Aorta (tissue), 5 donors: ENCODE data around the gene SERINC3. TPM values are rescaled to one million over a fixed set of nuclear protein-coding genes. Genes with fewer than 3 reads are reported as not detected.
A peak's percentile ranks its signal among the peaks of the same experiment; 100 is the strongest.

Source experiments
- ATAC-seq: fragments of 200-7000 bp; cut with Tn5 transposase; one replicate; pipeline ENCODE4 v1.9.1; 2022; ENCODE audit warnings: moderate library complexity; ENCODE audit not compliant: low FRiP score
- DNase-seq, 2 donors: peaks; one replicate each; pipeline ENCODE4 v3.0.0-alpha.2; 2020
- H3K27ac ChIP-seq, 2 donors: one replicate each; pipeline ENCODE4 v1.5.1; 2013; ENCODE audit warnings: low read length in 2 of 2, mild to moderate bottlenecking in 2 of 2, moderate library complexity in 2 of 2, control low read depth in 1 of 2, inconsistent platforms in 1 of 2, low read depth in 1 of 2
- H3K27me3 ChIP-seq, 2 donors: one replicate each; pipeline ENCODE4 v1.6.1; 2013; ENCODE audit warnings: control low read depth in 1 of 2, low read length in 1 of 2, mild to moderate bottlenecking in 1 of 2, moderate library complexity in 1 of 2; ENCODE audit not compliant: insufficient read depth in 2 of 2, control insufficient read depth in 1 of 2
- H3K36me3 ChIP-seq, 2 donors: one replicate each; pipeline ENCODE4 v1.6.1; 2013; ENCODE audit warnings: control low read depth in 1 of 2, low read length in 1 of 2, mild to moderate bottlenecking in 1 of 2; ENCODE audit not compliant: insufficient read depth in 2 of 2, control insufficient read depth in 1 of 2
- H3K4me1 ChIP-seq, 2 donors: one replicate each; pipeline ENCODE4 v1.6.1; 2013; ENCODE audit warnings: low read length in 2 of 2, control low read depth in 1 of 2, mild to moderate bottlenecking in 1 of 2, moderate library complexity in 1 of 2; ENCODE audit not compliant: insufficient read depth in 2 of 2, control insufficient read depth in 1 of 2
- H3K4me3 ChIP-seq, 2 donors: one replicate each; pipeline ENCODE4 v1.5.1; 2013; ENCODE audit warnings: low read length in 2 of 2, control low read depth in 1 of 2, mild to moderate bottlenecking in 1 of 2
- H3K9me3 ChIP-seq: one replicate; pipeline ENCODE4 v1.6.1; 2013; ENCODE audit warnings: mild to moderate bottlenecking, low read length; ENCODE audit not compliant: control insufficient read depth
- WGBS, 2 donors: extraction: QIAGEN DNeasy Blood & Tissue Kit; methylation state at CpG; one replicate each; pipeline ENCODE4 v1.1.7; 2013; 5-methylcytosine and 5-hydroxymethylcytosine counted together
- intact Hi-C, 2 donors: fragments of 100-400 bp; cut with DNase I; formaldehyde crosslinking; loops; one replicate each; pipeline versions ENCODE4 v1.14.2 to v1.15.0; 2022
- polyA plus RNA-seq, 2 donors: library from polyadenylated mRNA; stranded (reverse); fragments of 200-250 nt; gene quantifications; one replicate each; pipeline ENCODE4 v1.2.3, GENCODE V29; 2013
- total RNA-seq, 2 donors: library from RNA; stranded (reverse); fragmentation: NEBNext Ultra II Directional; extraction: Animal tissue kit (Norgen Biotek cat#: 25700); gene quantifications; one replicate each; pipeline ENCODE4 v1.2.1, GENCODE V29; 2021
- donor health status: healthy with polysubstance abuse.
- donor health status: Bipolar disorder and iron deficiency.
- donor health status: DM: no; HTN: no; CAD: no.
- donor health status: DM: no; HTN: no; CAD: no.
- donor health status: DM: yes; HTN: yes; CAD: no.

Gene SERINC3
- total and polyA plus RNA-seq, 4 donors: 47.1 to 134 (median 104) TPM

GRCh38 chr20:44449864-44450263 is 72.0 kb downstream of the SERINC3 start:
- Histone ChIP-seq H3K27ac (no peak overlapping the region), H3K9me3 (peaks cover 4% of the 10 kb centered on the region), H3K4me3 (no peak overlapping the region), H3K36me3 (no peaks in the 10 kb centered on the region), H3K4me1 (no peaks in the 10 kb centered on the region), H3K27me3 (no peaks in the 10 kb centered on the region)
- intact Hi-C loops: no loop called here
- ATAC-seq: no peak
- WGBS, 2 donors: 86 to 88% methylated on average over 7 of the region's 7 CpGs
- DNase-seq: peak in 1 of 2 donors; percentile 28

- Histone ChIP-seq H3K27ac (no peak overlapping the region), H3K4me3 (no peak overlapping the region), H3K9me3 (peaks cover 4% of the 10 kb centered on the region), H3K27me3 (no peaks in the 10 kb centered on the region), H3K36me3 (no peaks in the 10 kb centered on the region), H3K4me1 (no peaks in the 10 kb centered on the region)
- ATAC-seq (no peak), DNase-seq (peak in 1 of 2 donors; percentile 39)
- intact Hi-C loops: no loop called here
- WGBS, 2 donors: 69 to 71% methylated on average over 9 of the region's 9 CpGs
Observed at GRCh38 chr20:44448753-44449546, 72.9 kb downstream of the SERINC3 start.

GRCh38 chr20:44447827-44448419 is 73.9 kb downstream of the SERINC3 start:
- DNase-seq (peak in 1 of 2 donors; percentile 53), ATAC-seq (no peak)
- Histone ChIP-seq H3K4me3 (no peak overlapping the region), H3K27me3 (no peaks in the 10 kb centered on the region), H3K4me1 (no peaks in the 10 kb centered on the region), H3K27ac (no peak overlapping the region), H3K36me3 (no peaks in the 10 kb centered on the region), H3K9me3 (peaks cover 4% of the 10 kb centered on the region)
- 75 to 83% methylated on average over 3 of the region's 3 CpGs for WGBS, 2 donors
- intact Hi-C loops: no loop called here

Other genes with a start within 250 kb of the SERINC3 start
- gene FITM2, start 210.9 kb downstream of the SERINC3 start, total RNA-seq: 1 to 10 TPM; 6.6 TPM
- gene FITM2, start 210.9 kb downstream of the SERINC3 start, polyA plus RNA-seq: 1 to 10 TPM; 2.9 to 3.6 TPM
- not detected for gene R3HDML, start 185.0 kb downstream of the SERINC3 start, total RNA-seq
- not detected for gene R3HDML, start 185.0 kb downstream of the SERINC3 start, polyA plus RNA-seq
- not detected for gene HNF4A, start 166.4 kb downstream of the SERINC3 start, total RNA-seq
- gene HNF4A, start 166.4 kb downstream of the SERINC3 start, polyA plus RNA-seq: 10 to 100 TPM in 1 of 2 donors, under 1 TPM in 1; 0.05 to 11.8 TPM
- gene TTPAL, start 46.2 kb downstream of the SERINC3 start, total RNA-seq: 10 to 100 TPM in 1 of 2 donors, 1 to 10 TPM in 1; 7.6 to 11.8 TPM
- 1 to 10 TPM; 1.8 to 4.2 TPM for gene TTPAL, start 46.2 kb downstream of the SERINC3 start, polyA plus RNA-seq
- gene PKIG, start 60.5 kb upstream of the SERINC3 start, total RNA-seq: 10 to 100 TPM; 80.9 to 85.0 TPM
- gene PKIG, start 60.5 kb upstream of the SERINC3 start, polyA plus RNA-seq: 100 to 1,000 TPM; 190 to 247 TPM
- 10 to 100 TPM in 1 of 2 donors, 1 to 10 TPM in 1; 6.1 to 16.4 TPM for gene ADA, start 129.6 kb upstream of the SERINC3 start, total RNA-seq
- 10 to 100 TPM in 1 of 2 donors, 1 to 10 TPM in 1; 2.8 to 15.3 TPM for gene ADA, start 129.6 kb upstream of the SERINC3 start, polyA plus RNA-seq
- 100 to 1,000 TPM in 1 of 2 donors, 10 to 100 TPM in 1; 59.4 to 186 TPM for gene CCN5, start 193.3 kb upstream of the SERINC3 start, total RNA-seq
- gene CCN5, start 193.3 kb upstream of the SERINC3 start, polyA plus RNA-seq: 100 to 1,000 TPM in 1 of 2 donors, 10 to 100 TPM in 1; 93.1 to 137 TPM
- 10 to 100 TPM in 1 of 2 donors, 1 to 10 TPM in 1; 5.0 to 16.1 TPM for gene KCNK15, start 223.8 kb upstream of the SERINC3 start, total RNA-seq
- gene KCNK15, start 223.8 kb upstream of the SERINC3 start, polyA plus RNA-seq: 1 to 10 TPM; 2.3 to 6.8 TPM